DMS53 treated with DMSO at 0.1 percent for 48 hours (cell line): ENCODE data around the gene ATP11B.

ENCODE experiments used
- DNase-seq: peaks from one replicate; lab custom pipeline; 2025; ENCODE audit not compliant: unreplicated experiment; lab: John Stamatoyannopoulos, UW

The ATP11B gene

GRCh38 chr3:182792901-182793662 lies at the start of gene ATP11B:
TSS of gene ATP11B (plus strand) at chr3:182793504. CDS start at chr3:182793760, 256 bp downstream.
- peak; percentile 43 for DNase-seq

- DNase-seq, result no peak
Measured at GRCh38 chr3:182746959-182747358, 46.3 kb upstream of the ATP11B start.

- DNase-seq, result no peak
Measured at GRCh38 chr3:182755308-182755707, 38.0 kb upstream of the ATP11B start.

GRCh38 chr3:182755712-182756111 lies 37.6 kb upstream of the ATP11B start:
- no peak for DNase-seq

GRCh38 chr3:182760576-182761164 lies 32.6 kb upstream of the ATP11B start:
- DNase-seq, result no peak

- DNase-seq, result no peak
Measured at GRCh38 chr3:182763896-182764295, 29.4 kb upstream of the ATP11B start.

- no peak for DNase-seq
Measured at GRCh38 chr3:182765287-182765686, 28.0 kb upstream of the ATP11B start.

GRCh38 chr3:182766099-182766498 lies 27.2 kb upstream of the ATP11B start:
- DNase-seq, result no peak

GRCh38 chr3:182768413-182768812 lies 24.9 kb upstream of the ATP11B start:
- no peak for DNase-seq

GRCh38 chr3:182769673-182770072 lies 23.6 kb upstream of the ATP11B start:
- DNase-seq, result no peak

GRCh38 chr3:182782149-182782548 lies 11.2 kb upstream of the ATP11B start:
- no peak for DNase-seq

- DNase-seq, result no peak
Measured at GRCh38 chr3:182783106-182783505, 10.2 kb upstream of the ATP11B start.

- DNase-seq, result no peak
Measured at GRCh38 chr3:182784542-182784941, 8.8 kb upstream of the ATP11B start.

GRCh38 chr3:182785142-182785541 lies 8.2 kb upstream of the ATP11B start:
- no peak for DNase-seq

GRCh38 chr3:182785756-182786155 lies 7.5 kb upstream of the ATP11B start:
- DNase-seq, result peak; percentile 4

GRCh38 chr3:182786564-182787196 lies 6.6 kb upstream of the ATP11B start:
- DNase-seq, result no peak

- DNase-seq, result no peak
Measured at GRCh38 chr3:182787302-182788036, 5.8 kb upstream of the ATP11B start.

GRCh38 chr3:182789371-182789770 lies 3.9 kb upstream of the ATP11B start:
- DNase-seq, result no peak

- DNase-seq, result no peak
Measured at GRCh38 chr3:182790612-182791011, 2.7 kb upstream of the ATP11B start.

GRCh38 chr3:182793663-182794454 lies 555 bp downstream of the ATP11B start:
- no peak for DNase-seq
